Pons (tissue), 1 donor: ENCODE results near the gene RTEL1.

Experiments used
- DNase-seq: peaks from one replicate; pipeline ENCODE4 v3.0.0-alpha.2; 2016; ENCODE audit warnings: low spot score

Gene RTEL1

GRCh38 chr20:63687419-63688178, 29.5 kb downstream of the RTEL1 start:
- no peak for DNase-seq

- no peak for DNase-seq
These were observed 30.3 kb downstream of the RTEL1 start for GRCh38 chr20:63688228-63689045.

- no peak for DNase-seq
These were observed 31.2 kb downstream of the RTEL1 start for GRCh38 chr20:63689046-63690002.

- DNase-seq, result no peak
These were observed 32.1 kb downstream of the RTEL1 start for GRCh38 chr20:63690003-63690897.

- no peak for DNase-seq
These were observed 33.0 kb downstream of the RTEL1 start for GRCh38 chr20:63690898-63691710.

GRCh38 chr20:63691711-63692435, 33.8 kb downstream of the RTEL1 start:
- DNase-seq, result no peak

GRCh38 chr20:63692436-63693082, 34.4 kb downstream of the RTEL1 start:
- no peak for DNase-seq

GRCh38 chr20:63693083-63693732, 35.1 kb downstream of the RTEL1 start:
- no peak for DNase-seq

- DNase-seq, result no peak
These were observed 35.8 kb downstream of the RTEL1 start for GRCh38 chr20:63693733-63694583.

GRCh38 chr20:63694584-63695423, 36.7 kb downstream of the RTEL1 start:
- DNase-seq, result no peak

GRCh38 chr20:63695424-63696305, 37.6 kb downstream of the RTEL1 start:
- DNase-seq, result no peak

- no peak for DNase-seq
These were observed 38.2 kb downstream of the RTEL1 start for GRCh38 chr20:63696306-63696627.

GRCh38 chr20:63696628-63697356, 38.7 kb downstream of the RTEL1 start, which contains the start of gene TNFRSF6B:
Gene TNFRSF6B (plus strand): TSS chr20:63696652. CDS start chr20:63696768, 116 bp downstream.
- DNase-seq, result no peak

- DNase-seq, result no peak
These were observed 39.3 kb downstream of the RTEL1 start for GRCh38 chr20:63697357-63697867.
